Ascending aorta (tissue), 2 donors: ENCODE data around the gene PKDREJ. TPM values are rescaled to one million over a fixed set of nuclear protein-coding genes. Genes with fewer than 3 reads are reported as not detected.

ENCODE experiments used
- DNase-seq, 2 donors: peaks; one replicate each; pipeline ENCODE4 v3.0.0-alpha.2; 2019; ENCODE audit warnings: low spot score in 2 of 2
- H3K27ac ChIP-seq, 2 donors: fragments of 200-600 bp; sonication (generic); one replicate each; pipeline ENCODE4 v1.5.1; 2016 to 2017; ENCODE audit warnings: mild to moderate bottlenecking in 1 of 2
- H3K27me3 ChIP-seq: fragments of 200-600 bp; sonication (generic); one replicate; pipeline ENCODE4 v1.5.1; 2017
- H3K36me3 ChIP-seq, 2 donors: fragments of 200-600 bp; sonication (generic); one replicate each; pipeline ENCODE4 v1.5.1; 2016
- H3K4me1 ChIP-seq, 2 donors: fragments of 200-600 bp; sonication (generic); one replicate each; pipeline ENCODE4 v1.5.1; 2016 to 2017; ENCODE audit warnings: mild to moderate bottlenecking in 1 of 2
- H3K4me3 ChIP-seq, 2 donors: fragments of 200-600 bp; sonication (generic); one replicate each; pipeline ENCODE4 v1.5.1; 2016 to 2017; ENCODE audit warnings: mild to moderate bottlenecking in 1 of 2
- H3K9me3 ChIP-seq, 2 donors: fragments of 200-600 bp; sonication (generic); one replicate each; pipeline ENCODE4 v1.5.1; 2016
- CTCF ChIP-seq, 3 experiments: fragments of 200-600 bp in 2 of 3; fragments of 450-650 bp in 1 of 3; sonication (generic) in 2 of 3; IDR thresholded peaks; one replicate each; pipeline ENCODE4 v1.5.1; 2016 to 2019; ENCODE audit warnings: antibody characterized with exemption in 3 of 3, mild to moderate bottlenecking in 1 of 3, moderate library complexity in 1 of 3
- intact Hi-C: fragments of 100-400 bp; cut with DNase I; formaldehyde crosslinking; loops from one replicate; pipeline ENCODE4 v1.15.1; 2023
- total RNA-seq: library from RNA; depleted of rRNA; stranded (reverse); fragments of >200 nt; gene quantifications from one replicate; pipeline ENCODE4 v1.1.0, GENCODE V29; 2016

Gene PKDREJ
- total RNA-seq, 1 donor from 2014 or later, result not detected

GRCh38 chr22:46240506-46240905 lies 22.6 kb downstream of the PKDREJ start:
- no peaks in the 10 kb centered on the region for H3K4me1 ChIP-seq
- no peaks in the 10 kb centered on the region for H3K27me3 ChIP-seq
- intact Hi-C loops, result no loop called here
- DNase-seq, result no peak
- H3K27ac ChIP-seq, result no peak overlapping the region
- TF ChIP-seq CTCF (IDR thresholded peaks at IDR 0.05), result no peak
- H3K4me3 ChIP-seq, result no peak overlapping the region
- no peaks in the 10 kb centered on the region for H3K9me3 ChIP-seq
- peaks cover 17 to 54% of the 10 kb centered on the region in 2 donors for H3K36me3 ChIP-seq

DNA sequence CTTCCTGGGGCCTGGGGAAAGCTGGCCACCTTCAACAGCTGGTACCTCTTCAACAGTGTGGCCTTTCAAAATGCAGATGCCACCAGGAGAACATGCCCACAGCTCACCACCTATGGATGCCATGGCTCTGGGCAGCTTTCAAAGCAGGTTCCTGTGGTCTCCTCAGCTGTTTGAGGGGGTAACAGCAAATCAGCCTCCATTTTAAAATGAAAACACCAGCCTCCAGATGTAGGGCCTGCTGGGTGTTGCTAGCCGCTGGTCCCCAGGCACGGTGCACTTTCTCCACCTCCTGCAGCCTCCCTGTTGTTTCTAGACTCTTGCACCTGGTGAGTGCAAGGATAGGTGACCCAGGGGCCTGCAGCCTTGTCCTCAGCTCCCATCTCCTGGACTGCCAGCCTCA lies 23.1 kb downstream of the PKDREJ start:
- Histone ChIP-seq H3K9me3 (no peaks in the 10 kb centered on the region), H3K27ac (no peak overlapping the region), H3K27me3 (no peaks in the 10 kb centered on the region), H3K36me3 (peaks cover 20 to 58% of the 10 kb centered on the region in 2 donors), H3K4me1 (no peaks in the 10 kb centered on the region), H3K4me3 (no peak overlapping the region)
- intact Hi-C loops, result no loop called here
- no peak for DNase-seq
- TF ChIP-seq CTCF (IDR thresholded peaks at IDR 0.05), result no peak

DNA sequence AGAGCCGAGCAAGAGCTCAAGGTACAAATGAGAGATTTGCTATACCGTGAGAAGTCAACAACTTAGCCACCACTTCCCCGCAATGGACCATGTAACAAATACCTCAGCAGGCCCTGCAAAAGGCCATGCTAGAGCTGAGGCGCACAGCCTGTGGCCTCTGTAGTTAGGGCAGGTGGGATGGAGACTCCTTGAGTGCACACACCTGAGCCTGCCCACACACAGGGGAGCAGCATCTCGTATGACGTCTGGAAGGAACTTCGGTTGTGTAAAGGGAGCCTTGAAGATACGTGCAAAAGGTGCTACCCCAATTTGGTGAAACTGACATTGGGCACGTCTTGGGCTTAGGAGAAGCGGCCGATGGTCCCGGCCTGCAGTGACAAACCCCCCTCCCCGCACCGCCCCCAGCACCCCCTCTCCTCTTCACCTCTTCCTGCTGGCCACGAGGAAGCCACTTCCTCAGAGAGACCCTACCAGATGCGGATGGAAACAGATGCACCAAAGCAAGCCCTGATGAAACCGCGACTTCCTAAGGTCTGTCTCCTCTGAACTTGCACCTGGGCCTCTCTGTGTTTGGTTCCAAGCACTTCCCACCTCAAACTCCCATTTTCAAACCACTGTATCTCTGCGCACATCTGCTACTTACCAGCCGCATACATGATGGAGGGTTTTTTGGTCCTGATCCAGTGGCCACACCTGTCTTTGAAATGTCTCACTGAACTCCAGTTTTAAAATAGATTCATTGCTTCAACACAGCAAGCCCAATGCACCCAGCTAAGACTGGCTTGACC lies 23.7 kb downstream of the PKDREJ start:
- Histone ChIP-seq H3K27me3 (no peaks in the 10 kb centered on the region), H3K27ac (no peak overlapping the region), H3K36me3 (peaks cover 18 to 52% of the 10 kb centered on the region in 2 donors), H3K4me1 (no peaks in the 10 kb centered on the region), H3K9me3 (no peaks in the 10 kb centered on the region), H3K4me3 (no peak overlapping the region)
- DNase-seq, result no peak
- intact Hi-C loops, result no loop called here
- TF ChIP-seq CTCF (IDR thresholded peaks at IDR 0.05), result no peak

- Histone ChIP-seq H3K27me3 (no peaks in the 10 kb centered on the region), H3K4me3 (no peak overlapping the region), H3K36me3 (peaks cover 10 to 52% of the 10 kb centered on the region in 2 donors), H3K9me3 (no peaks in the 10 kb centered on the region), H3K4me1 (peaks cover 0 to 2% of the 10 kb centered on the region in 2 donors), H3K27ac (no peak overlapping the region)
- no peak for DNase-seq
- TF ChIP-seq CTCF (IDR thresholded peaks at IDR 0.05), result no peak
- intact Hi-C loops, result no loop called here
Observed at GRCh38 chr22:46238541-46238940, 24.6 kb downstream of the PKDREJ start.

DNA sequence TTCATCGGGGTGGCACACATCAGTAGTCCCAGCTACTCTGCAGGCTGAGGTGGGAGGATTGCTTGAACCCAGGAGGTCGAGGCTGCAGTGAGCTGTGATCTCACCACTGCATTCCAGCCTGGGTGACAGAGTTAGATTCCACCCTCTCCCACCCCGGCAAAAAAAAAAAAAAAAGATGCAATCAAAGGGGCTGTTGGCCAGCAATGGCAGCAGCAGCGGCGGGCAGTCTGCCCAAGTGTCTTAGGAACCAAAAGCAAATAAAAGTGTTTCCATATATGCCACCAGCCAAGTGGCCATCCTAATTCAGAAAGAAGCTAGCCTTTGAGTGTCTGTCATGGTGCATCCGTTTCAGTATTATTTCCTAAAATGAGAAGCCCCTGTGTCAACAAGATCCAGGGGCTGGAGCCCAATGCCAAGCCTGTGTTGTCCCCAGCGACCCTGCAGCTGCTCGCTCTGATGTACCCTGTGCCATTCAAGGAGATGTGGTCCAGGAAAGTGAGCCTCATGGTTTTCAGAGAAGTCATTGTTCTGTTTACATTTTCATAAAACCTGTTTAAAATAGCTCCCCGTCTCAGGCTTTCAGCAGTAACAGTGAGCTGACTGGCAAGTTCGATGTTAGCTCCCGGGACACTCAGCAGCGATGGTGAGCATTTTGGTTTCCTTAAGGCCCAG lies 25.6 kb downstream of the PKDREJ start:
- Histone ChIP-seq H3K27ac (no peak overlapping the region), H3K9me3 (no peaks in the 10 kb centered on the region), H3K4me1 (peaks cover 3 to 8% of the 10 kb centered on the region in 2 donors), H3K36me3 (peaks cover 10 to 48% of the 10 kb centered on the region in 2 donors), H3K27me3 (no peaks in the 10 kb centered on the region), H3K4me3 (no peak overlapping the region)
- TF ChIP-seq CTCF (IDR thresholded peaks at IDR 0.05), result no peak
- no peak for DNase-seq
- intact Hi-C loops, result no loop called here
